Keratinocyte (primary cell): ENCODE measurements around the gene HHATL.

Experiments used
- EZH2 ChIP-seq: IDR thresholded peaks from one replicate; pipeline ENCODE4 v1.6.1; 2012; ENCODE audit warnings: inconsistent platforms, mild to moderate bottlenecking, low read length, moderate library complexity
- TF ChIP-seq, protein P1 (sequence below), 3 experiments: IDR thresholded peaks in 1 of 3; conservative IDR thresholded peaks in 1 of 3; optimal IDR thresholded peaks in 1 of 3; 2 replicates in 2 of 3; 3 replicates in 1 of 3; pipeline versions ENCODE3 to v1.5.1; 2011; ENCODE audit warnings: low read length in 3 of 3, mild to moderate bottlenecking in 3 of 3, moderate library complexity in 2 of 3, control low read depth in 1 of 3, inconsistent platforms in 1 of 3; ENCODE audit not compliant: insufficient read depth in 2 of 3; ENCODE audit errors: extremely low read depth in 1 of 3

DNA sequence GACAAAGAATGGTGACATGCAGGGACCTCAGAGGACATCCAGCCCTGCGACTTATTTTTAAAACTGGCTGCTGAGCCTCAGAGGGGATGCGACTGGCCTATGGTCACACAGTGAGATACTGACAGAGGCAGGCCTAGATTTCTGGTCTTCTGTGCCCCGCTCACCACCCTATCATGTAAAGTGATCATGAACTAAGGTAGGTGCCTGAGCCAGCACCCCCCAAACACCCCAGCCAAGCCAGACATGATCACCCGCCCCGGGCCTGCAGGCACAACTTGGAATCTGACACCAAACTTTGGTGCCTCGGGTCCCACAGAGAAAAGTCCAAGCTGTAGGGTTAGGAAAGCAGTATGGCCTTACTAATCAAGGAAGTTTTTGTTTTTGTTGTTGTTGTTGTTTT, 33.9 kb upstream of the HHATL start:
- TF ChIP-seq EZH2, result no peak
- TF ChIP-seq, protein P1, sequence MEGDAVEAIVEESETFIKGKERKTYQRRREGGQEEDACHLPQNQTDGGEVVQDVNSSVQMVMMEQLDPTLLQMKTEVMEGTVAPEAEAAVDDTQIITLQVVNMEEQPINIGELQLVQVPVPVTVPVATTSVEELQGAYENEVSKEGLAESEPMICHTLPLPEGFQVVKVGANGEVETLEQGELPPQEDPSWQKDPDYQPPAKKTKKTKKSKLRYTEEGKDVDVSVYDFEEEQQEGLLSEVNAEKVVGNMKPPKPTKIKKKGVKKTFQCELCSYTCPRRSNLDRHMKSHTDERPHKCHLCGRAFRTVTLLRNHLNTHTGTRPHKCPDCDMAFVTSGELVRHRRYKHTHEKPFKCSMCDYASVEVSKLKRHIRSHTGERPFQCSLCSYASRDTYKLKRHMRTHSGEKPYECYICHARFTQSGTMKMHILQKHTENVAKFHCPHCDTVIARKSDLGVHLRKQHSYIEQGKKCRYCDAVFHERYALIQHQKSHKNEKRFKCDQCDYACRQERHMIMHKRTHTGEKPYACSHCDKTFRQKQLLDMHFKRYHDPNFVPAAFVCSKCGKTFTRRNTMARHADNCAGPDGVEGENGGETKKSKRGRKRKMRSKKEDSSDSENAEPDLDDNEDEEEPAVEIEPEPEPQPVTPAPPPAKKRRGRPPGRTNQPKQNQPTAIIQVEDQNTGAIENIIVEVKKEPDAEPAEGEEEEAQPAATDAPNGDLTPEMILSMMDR (optimal IDR thresholded peaks at IDR 0.05 in 1 of 3, IDR thresholded peaks at IDR 0.05 in 1 of 3, conservative IDR thresholded peaks at IDR 0.05 in 1 of 3; ENCODE audit: extremely low read depth in 1 of 3, insufficient read depth in 2 of 3, low read length in 3 of 3), result no peak
